HG03108 (cell line): ENCODE measurements around the gene FBF1.
"Not testable (repeated sequence)": the region's sequence is repeated elsewhere in the genome, so short reads cannot be mapped to it uniquely, and the experiment has no call there.

Source experiments
- ATAC-seq: cut with Tn5 transposase; IDR thresholded peaks from one replicate; pipeline ENCODE4 v1.9.1; 2021; ENCODE audit warnings: moderate library complexity; ENCODE audit not compliant: unreplicated experiment

FBF1 gene

GRCh38 chr17:75940727-75941441 is at the start of gene FBF1:
Gene FBF1, minus strand, starts transcription at chr17:75941042. Its CDS starts 2,893 bp downstream, at chr17:75938149.
- peak; percentile 97 for ATAC-seq

- no peak for ATAC-seq
Measured at GRCh38 chr17:75987041-75987440, 46.2 kb upstream of the FBF1 start.

GRCh38 chr17:75985986-75986385 is 45.1 kb upstream of the FBF1 start:
- no peak for ATAC-seq

GRCh38 chr17:75983501-75984181 is 42.8 kb upstream of the FBF1 start:
- ATAC-seq = no peak

- no peak for ATAC-seq
Measured at GRCh38 chr17:75981019-75981615, 40.3 kb upstream of the FBF1 start.

GRCh38 chr17:75980188-75981018 is 39.6 kb upstream of the FBF1 start:
- no peak for ATAC-seq

GRCh38 chr17:75979705-75980187 is 38.9 kb upstream of the FBF1 start:
- no peak for ATAC-seq

GRCh38 chr17:75978938-75979704 is 38.3 kb upstream of the FBF1 start, which contains the start of the genes ACOX1 and TEN1:
Gene ACOX1, minus strand, starts transcription at chr17:75979166. Its CDS starts 93 bp downstream, at chr17:75979073.
Gene TEN1, plus strand, starts transcription at chr17:75979240. Its CDS starts 6,953 bp downstream, at chr17:75986193.
- peak; percentile 95 for ATAC-seq

- ATAC-seq = no peak
Measured at GRCh38 chr17:75976175-75976848, 35.5 kb upstream of the FBF1 start.

- ATAC-seq = no peak
Measured at GRCh38 chr17:75975757-75976174, 34.9 kb upstream of the FBF1 start.

- ATAC-seq = not testable (repeated sequence)
Measured at GRCh38 chr17:75975187-75975586, 34.3 kb upstream of the FBF1 start.

GRCh38 chr17:75970626-75971025 is 29.8 kb upstream of the FBF1 start:
- no peak for ATAC-seq

GRCh38 chr17:75970011-75970523 is 29.2 kb upstream of the FBF1 start:
- ATAC-seq = no peak

- ATAC-seq = not testable (repeated sequence)
Measured at GRCh38 chr17:75969044-75969443, 28.2 kb upstream of the FBF1 start.

GRCh38 chr17:75965468-75965867 is 24.6 kb upstream of the FBF1 start:
- ATAC-seq = no peak

- no peak for ATAC-seq
Measured at GRCh38 chr17:75959839-75960511, 19.1 kb upstream of the FBF1 start.

- no peak for ATAC-seq
Measured at GRCh38 chr17:75959051-75959838, 18.4 kb upstream of the FBF1 start.
